ENCODE data around the gene PTPRG.

GRCh38 chr3:62015111-62015510 lies 453.7 kb downstream of the PTPRG start:
- no peak for TF ChIP-seq CTCF (conservative IDR thresholded peaks at IDR 0.05; ENCODE audit: low read length)
- TF ChIP-seq EZH2phosphoT487 (IDR thresholded peaks at IDR 0.05; ENCODE audit: borderline replicate concordance), result no peak

All from Loucy (cell line).